HG03442 (cell line): Measurements from ENCODE around the gene IL3RA.
"Not testable (repeated sequence)": the region's sequence is repeated elsewhere in the genome, so short reads cannot be mapped to it uniquely, and the experiment has no call there.

ENCODE experiments used
- ATAC-seq: cut with Tn5 transposase; IDR thresholded peaks from one replicate; pipeline ENCODE4 v1.9.1; 2021; ENCODE audit warnings: mild to moderate bottlenecking, moderate library complexity; ENCODE audit not compliant: unreplicated experiment

The IL3RA gene

DNA sequence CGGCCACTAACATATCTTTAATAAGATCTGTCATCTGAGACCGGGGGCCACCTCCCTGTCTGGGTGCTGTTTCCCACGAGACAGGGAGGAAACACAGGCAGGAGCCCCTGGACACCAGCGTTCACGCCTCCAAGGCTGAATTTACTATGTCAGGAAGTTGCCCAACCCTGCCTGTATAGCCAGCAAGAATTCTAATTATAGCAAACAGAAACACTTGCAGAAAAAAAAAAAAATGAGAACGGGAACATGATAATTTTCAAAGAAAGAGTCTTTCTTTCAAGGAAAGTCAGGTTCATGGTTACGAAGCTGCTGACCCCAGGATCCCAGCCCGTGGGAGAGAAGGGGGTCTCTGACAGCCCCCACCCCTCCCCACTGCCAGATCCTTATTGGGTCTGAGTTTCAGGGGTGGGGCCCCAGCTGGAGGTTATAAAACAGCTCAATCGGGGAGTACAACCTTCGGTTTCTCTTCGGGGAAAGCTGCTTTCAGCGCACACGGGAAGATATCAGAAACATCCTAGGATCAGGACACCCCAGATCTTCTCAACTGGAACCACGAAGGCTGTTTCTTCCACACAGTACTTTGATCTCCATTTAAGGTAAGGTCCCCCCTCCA is at the start of gene IL3RA:
IL3RA (plus strand) TSS at position 455 of the 613 bp plus-strand sequence. CDS start 4,981 bp downstream, outside the sequence.
- ATAC-seq, result no peak

DNA sequence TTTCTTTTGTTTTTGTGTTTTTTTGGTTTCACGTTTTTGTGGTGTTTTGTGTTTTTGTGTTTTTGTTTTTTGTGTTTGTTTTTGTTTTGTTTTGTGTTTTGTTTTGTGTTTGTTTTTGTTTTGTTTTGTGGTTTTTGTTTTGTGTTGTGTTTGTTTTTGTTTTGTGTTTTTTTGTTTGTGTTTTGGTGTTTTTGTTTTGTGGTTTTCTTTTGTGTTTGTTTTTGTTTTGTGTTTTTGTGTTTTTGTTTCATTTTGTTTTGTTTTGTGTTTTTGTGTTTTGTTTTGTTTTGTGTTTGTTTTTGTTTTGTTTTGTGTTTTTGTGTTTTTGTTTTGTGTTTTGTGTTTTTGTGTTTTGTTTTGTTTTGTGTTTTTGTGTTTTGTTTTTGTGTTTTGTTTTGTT is 47.0 kb upstream of the IL3RA start:
- ATAC-seq, result no peak

GRCh38 chrX:1291110-1291740 is 45.4 kb upstream of the IL3RA start:
- no peak for ATAC-seq

- ATAC-seq, result no peak
Observed at GRCh38 chrX:1292575-1293290, 43.9 kb upstream of the IL3RA start.

GRCh38 chrX:1294301-1295067 is 42.1 kb upstream of the IL3RA start:
- no peak for ATAC-seq

DNA sequence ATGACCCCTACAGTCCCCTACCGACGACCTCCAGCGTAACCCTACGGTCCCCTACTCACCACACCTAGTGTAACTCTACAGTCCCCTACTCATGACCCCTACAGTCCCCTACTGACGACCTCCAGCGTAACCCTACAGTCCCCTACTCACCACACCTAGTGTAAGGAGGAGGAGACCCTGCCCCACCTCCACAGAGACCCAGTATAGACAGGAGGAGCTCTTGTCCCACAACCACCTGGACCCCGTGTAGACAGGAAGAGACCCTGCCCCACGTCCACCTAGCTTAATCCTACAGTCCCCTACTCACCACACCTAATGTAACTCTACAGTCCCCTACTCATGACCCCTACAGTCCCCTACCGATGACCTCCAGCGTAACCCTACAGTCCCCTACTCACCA is 41.0 kb upstream of the IL3RA start:
- no peak for ATAC-seq

GRCh38 chrX:1297591-1297990 is 39.0 kb upstream of the IL3RA start:
- ATAC-seq, result not testable (repeated sequence)

DNA sequence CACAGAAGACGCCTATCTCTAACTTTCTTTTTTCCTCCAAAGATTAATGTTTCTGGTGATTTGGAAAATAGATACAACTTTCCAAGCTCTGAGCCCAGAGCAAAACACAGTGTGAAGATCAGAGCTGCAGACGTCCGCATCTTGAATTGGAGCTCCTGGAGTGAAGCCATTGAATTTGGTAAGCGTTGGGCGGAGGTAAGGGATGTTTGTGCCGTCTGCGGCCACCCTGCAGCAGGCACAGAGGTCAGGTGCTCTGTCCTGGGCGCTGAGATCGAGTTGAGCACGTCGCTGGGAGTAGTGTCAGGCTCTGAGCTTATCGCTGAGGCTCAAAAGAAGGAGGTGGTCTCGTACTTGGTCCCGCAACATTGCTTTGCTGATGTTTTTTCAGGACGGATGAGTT is 36.1 kb upstream of the IL3RA start:
- ATAC-seq, result no peak

DNA sequence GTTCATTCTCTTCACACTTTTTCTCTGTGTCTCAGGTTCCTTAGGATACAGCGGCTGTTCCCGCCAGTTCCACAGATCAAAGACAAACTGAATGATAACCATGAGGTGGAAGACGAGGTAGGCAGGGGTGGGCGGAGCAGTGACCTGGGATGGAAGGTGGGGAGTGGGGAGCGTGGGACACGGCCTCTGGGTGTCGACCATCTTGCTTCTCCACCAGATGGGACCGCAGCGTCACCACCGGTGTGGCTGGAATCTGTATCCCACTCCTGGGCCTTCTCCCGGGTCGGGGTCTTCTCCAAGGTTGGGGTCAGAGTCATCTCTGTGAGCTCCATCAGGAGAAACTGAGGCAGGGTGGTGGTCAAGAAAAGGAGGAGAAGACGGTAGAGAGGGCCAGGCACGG is 31.2 kb upstream of the IL3RA start:
- no peak for ATAC-seq

DNA sequence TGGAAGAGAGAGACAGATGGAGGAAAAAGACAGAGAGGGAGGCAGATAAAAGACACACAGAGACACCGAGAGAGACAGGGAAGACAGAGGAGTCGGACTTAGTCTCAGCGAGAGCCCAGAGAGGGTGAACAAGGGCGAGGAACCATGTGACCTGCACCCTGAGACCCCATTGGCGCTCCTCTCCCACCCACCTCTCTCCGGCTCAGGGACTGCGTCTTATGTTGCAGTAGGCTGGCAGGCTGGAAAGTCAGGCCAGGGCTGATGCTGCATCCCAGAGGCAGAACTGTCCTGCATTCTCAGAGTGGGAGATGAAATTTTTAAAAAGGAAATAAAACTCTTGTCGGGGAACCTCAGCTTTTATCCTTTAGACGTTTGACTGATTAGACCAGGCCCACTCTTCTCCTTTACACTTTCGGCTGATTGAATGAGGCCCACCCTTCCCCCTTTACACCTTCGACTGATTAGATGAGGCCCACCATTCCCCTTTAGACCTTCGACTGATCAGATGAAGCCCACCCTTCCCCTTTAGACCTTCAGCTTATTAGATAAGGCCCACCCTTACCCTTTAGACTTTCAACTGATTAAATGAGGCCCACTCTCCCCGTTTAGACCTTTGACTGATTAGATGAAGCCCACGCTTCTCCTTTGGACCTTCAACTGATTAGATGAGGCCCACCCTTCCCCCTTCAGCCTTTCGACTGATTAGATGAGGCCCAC is 29.5 kb upstream of the IL3RA start:
- no peak for ATAC-seq

DNA sequence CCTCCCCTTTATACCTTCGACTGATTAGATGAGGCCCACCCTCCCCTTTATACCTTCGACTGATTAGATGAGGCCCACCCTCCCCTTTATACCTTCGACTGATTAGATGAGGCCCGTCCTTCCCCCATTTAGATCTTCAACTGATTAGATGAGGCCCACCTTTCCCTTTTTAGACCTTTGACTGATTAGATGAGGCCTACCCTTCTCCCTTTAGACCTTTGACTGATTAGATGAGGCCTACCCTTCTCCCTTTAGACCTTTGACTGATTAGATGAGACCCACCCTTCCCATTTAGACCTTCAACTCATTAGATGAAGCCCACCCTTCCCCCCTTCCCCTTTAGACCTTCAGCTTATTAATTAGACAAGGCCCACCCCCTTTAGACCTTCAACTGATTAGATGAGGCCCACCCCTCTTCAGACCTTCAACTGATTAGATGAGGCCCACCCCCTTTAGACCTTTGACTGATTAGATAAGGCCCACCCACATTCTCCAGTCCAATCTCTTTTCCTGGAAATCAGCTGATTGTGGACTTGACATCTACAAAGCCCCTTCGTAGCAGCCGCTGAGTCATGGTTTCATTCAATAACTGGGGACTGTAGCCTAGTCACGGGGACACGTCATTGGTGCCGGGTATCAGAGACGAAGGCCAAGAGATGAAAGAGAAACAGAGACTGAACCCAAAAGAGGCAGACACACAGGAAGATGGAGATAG is 28.8 kb upstream of the IL3RA start:
- no peak for ATAC-seq

DNA sequence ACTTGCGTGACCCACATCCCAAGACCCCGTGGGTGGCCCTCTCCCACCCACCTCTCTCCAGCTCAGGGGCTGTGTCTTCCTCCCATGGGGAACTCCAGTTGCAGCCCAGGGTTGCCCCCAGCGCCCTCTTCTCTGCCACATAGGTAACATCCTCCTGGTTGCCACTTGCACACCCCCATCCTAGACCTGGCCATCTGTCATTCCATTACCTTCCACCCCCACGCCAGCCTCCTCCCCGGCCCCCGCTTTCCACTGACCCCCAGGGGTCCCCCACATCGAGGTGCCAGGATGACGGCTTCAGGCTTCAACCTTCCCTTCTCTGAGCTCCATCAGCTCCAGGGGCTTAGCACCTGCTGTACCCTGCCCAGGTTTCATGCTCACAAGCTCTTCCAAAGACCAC is 28.1 kb upstream of the IL3RA start:
- ATAC-seq, result no peak

DNA sequence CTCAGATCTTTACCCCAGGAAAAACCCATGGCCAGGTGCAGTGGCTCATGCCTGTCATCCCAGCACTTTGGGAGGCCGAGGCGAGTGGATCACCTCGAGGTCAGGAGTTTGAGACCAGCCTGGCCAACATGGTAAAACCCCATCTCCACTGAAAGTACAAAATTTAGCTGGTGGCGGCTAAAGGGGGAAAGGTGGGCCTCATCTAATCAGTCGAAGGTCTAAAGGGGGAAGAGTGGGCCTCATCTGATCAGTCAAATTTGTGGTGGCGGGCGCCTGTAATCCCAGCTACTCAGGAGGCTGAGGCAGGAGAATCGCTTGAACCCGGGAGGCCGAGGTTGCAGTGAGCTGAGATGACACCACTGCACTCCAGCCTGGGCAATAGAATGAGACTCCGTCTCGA is 27.7 kb upstream of the IL3RA start:
- not testable (repeated sequence) for ATAC-seq

- no peak for ATAC-seq
Observed at GRCh38 chrX:1313788-1314187, 22.8 kb upstream of the IL3RA start.

DNA sequence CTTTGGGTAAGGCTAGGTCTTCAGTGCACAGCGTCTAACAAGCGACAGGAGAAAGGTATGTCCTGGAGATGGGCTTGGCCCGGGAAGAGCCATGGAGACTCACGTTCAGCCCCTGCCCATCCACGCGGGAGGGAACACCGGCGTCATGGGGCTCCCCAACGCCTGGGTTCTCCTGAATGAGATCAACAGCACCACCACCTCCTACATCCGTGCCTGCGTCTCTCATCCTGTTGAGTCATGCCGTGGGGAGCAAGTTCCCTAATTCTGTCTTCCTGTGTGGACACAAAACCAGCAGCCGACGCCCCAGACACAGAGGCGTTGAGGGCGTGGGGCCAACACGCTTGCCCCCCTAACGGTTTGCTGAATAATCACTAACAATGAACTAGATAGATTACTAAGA is 20.1 kb upstream of the IL3RA start:
- ATAC-seq, result no peak

DNA sequence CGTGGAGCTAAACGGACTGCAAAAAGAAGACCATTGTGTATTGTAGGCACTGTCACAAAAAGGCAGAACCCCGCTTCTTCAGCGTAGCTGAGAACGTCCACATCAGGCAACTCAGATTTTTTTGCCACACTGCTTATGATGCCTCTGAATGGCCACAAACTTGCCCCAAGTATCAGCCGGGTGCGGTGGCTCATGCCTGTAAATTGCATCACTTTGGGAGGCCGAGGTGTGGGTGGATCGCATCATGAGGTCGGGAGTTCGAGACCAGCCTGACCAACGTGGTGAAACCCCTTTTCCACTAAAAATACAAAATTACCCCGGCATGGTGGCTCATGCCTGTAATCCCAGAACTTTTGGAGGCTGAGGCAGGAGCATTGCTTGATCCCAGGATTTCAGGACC is 14.9 kb upstream of the IL3RA start:
- no peak for ATAC-seq

DNA sequence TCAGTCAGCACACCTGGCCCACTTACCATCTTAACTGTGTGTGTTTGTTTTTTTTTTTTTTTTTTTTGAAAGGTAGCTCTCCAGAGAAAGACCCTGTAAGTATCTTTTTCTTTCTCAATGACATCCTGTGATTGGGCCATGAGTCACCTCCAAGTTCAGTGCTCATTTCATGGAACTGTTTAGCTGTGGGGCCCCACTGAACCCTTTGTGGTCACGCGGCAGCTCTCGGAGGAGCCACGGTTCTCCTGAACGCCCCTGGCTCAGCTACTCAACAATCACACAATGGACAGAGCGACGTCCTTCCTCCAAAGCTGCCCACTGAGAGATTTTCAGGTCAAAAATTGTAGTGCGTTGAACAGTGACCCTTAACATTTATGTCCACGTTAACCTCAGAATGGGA is 14.2 kb upstream of the IL3RA start:
- ATAC-seq, result no peak

DNA sequence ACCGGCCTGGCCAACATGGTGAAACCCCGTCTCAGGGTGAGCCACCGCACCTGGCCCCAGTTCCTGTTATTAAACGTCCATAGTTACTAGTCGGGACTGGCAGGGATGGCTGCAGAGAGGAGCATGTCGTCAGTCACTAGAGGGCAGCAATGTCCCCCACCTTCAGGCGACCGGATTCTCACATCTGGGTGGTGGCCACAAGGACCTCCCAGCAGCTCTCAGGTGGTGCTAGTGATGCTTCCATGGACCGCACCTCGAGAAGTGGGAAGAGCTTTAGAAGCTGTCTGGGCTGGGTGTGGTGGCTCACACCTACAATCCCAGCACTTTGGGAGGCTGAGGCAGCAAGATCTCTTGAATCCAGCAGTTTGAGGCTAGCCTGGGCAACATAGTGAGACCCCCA is 13.3 kb upstream of the IL3RA start:
- peak; percentile 61 for ATAC-seq

DNA sequence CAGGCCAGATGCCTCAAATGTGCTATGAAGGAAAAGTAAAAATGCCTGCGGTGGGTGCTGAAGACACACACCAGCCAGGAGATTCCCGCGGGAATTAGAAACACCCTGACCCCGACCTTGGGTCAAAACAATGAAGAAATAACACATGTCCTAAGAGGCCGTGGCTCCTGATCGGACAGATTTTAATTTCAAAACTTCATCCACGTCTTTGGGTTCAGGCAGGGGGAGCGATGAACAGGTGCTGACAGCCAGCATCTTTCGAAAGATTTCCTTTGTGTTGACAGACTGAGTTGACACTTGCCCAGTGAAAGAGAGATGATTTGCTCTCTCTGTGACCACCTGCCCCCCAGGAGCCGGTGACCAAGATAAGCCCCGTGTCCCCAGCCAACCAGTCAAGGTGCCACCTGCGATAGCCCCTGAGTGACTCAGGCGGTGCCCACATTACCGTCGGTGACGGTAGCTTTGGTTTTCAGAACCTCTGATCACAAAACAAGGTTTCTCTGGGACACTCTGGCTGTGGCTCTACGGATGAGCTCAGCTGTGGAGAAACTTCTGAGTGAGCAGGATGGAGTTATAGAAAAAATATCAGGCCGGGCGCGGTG is 11.0 kb upstream of the IL3RA start:
- ATAC-seq, result no peak
